Thymus (tissue), 11 donors: ENCODE data around the gene COL6A1. TPM values are rescaled to one million over a fixed set of nuclear protein-coding genes. Genes with fewer than 3 reads are reported as not detected.

Experiments
- DNase-seq, 9 donors: peaks; one replicate each; pipeline ENCODE4 v3.0.0-alpha.2; 2013; ENCODE audit warnings: low spot score in 9 of 9, low read depth in 6 of 9, missing footprints in 1 of 9
- H3K27ac ChIP-seq, 2 donors: one replicate each; pipeline ENCODE4 v1.5.1; 2013; ENCODE audit warnings: control low read depth in 1 of 2, low read depth in 1 of 2, low read length in 1 of 2, mild to moderate bottlenecking in 1 of 2, moderate library complexity in 1 of 2
- H3K27me3 ChIP-seq, 2 donors: one replicate each; pipeline ENCODE4 v1.5.1; 2013; ENCODE audit warnings: low read length in 1 of 2; ENCODE audit not compliant: control insufficient read depth in 2 of 2, insufficient read depth in 1 of 2
- H3K36me3 ChIP-seq, 2 donors: one replicate each; pipeline ENCODE4 v1.5.1; 2013; ENCODE audit warnings: low read length in 1 of 2, mild to moderate bottlenecking in 1 of 2, moderate library complexity in 1 of 2; ENCODE audit not compliant: control insufficient read depth in 2 of 2, insufficient read depth in 2 of 2
- H3K4me1 ChIP-seq, 2 donors: one replicate each; pipeline ENCODE4 v1.5.1; 2013; ENCODE audit warnings: low read length in 2 of 2; ENCODE audit not compliant: control insufficient read depth in 2 of 2, insufficient read depth in 2 of 2
- H3K4me3 ChIP-seq, 2 donors: one replicate each; pipeline ENCODE4 v1.5.1; 2013; ENCODE audit warnings: low read length in 2 of 2, control low read depth in 1 of 2, mild to moderate bottlenecking in 1 of 2
- H3K9me3 ChIP-seq, 2 donors: one replicate each; pipeline ENCODE4 v1.5.1; 2013; ENCODE audit warnings: low read length in 1 of 2, mild to moderate bottlenecking in 1 of 2; ENCODE audit not compliant: control insufficient read depth in 2 of 2, insufficient read depth in 1 of 2
- WGBS: extraction: QIAGEN DNeasy Blood & Tissue Kit; methylation state at CpG from one replicate; pipeline ENCODE4 v1.1.7; 2013; 5-methylcytosine and 5-hydroxymethylcytosine counted together
- polyA plus RNA-seq: library from polyadenylated mRNA; stranded (reverse); fragments of 200-250 nt; gene quantifications from one replicate; pipeline ENCODE4 v1.2.3, GENCODE V29; 2013
- total RNA-seq: library from RNA; stranded (reverse); fragments of 120-200 nt; gene quantifications from one replicate; pipeline ENCODE4 v1.2.4, GENCODE V29; 2013
- donor health status: healthy.

COL6A1 gene
- total and polyA plus RNA-seq, 2 donors, result 39.0 to 115 TPM

GRCh38 chr21:46035809-46036695, 54.5 kb downstream of the COL6A1 start:
- Histone ChIP-seq H3K36me3 (no peaks in the 10 kb centered on the region), H3K27me3 (no peaks in the 10 kb centered on the region), H3K4me3 (no peak overlapping the region), H3K27ac (no peak overlapping the region), H3K9me3 (no peaks in the 10 kb centered on the region), H3K4me1 (no peaks in the 10 kb centered on the region)
- WGBS, result 95% methylated on average over 45 of the region's 45 CpGs
- no peak for DNase-seq

- Histone ChIP-seq H3K4me3 (no peak overlapping the region), H3K36me3 (no peaks in the 10 kb centered on the region), H3K27ac (no peak overlapping the region), H3K27me3 (no peaks in the 10 kb centered on the region), H3K9me3 (no peaks in the 10 kb centered on the region), H3K4me1 (no peaks in the 10 kb centered on the region)
- no peak for DNase-seq
- 97% methylated on average over 30 of the region's 30 CpGs for whole genome bisulfite sequencing
Observed at GRCh38 chr21:46036696-46037330, 55.2 kb downstream of the COL6A1 start.

- Histone ChIP-seq H3K9me3 (no peaks in the 10 kb centered on the region), H3K27ac (no peak overlapping the region), H3K27me3 (no peaks in the 10 kb centered on the region), H3K4me1 (no peaks in the 10 kb centered on the region), H3K36me3 (no peaks in the 10 kb centered on the region), H3K4me3 (no peak overlapping the region)
- DNase-seq, result no peak
- 97% methylated on average over 52 of the region's 52 CpGs for WGBS
Observed at GRCh38 chr21:46037331-46038325, 56.1 kb downstream of the COL6A1 start.

- Histone ChIP-seq H3K4me1 (no peaks in the 10 kb centered on the region), H3K27me3 (no peaks in the 10 kb centered on the region), H3K27ac (no peak overlapping the region), H3K9me3 (no peaks in the 10 kb centered on the region), H3K36me3 (no peaks in the 10 kb centered on the region), H3K4me3 (no peak overlapping the region)
- no peak for DNase-seq
- 96% methylated on average over 24 of the region's 24 CpGs for WGBS
Observed at GRCh38 chr21:46038341-46038829, 56.8 kb downstream of the COL6A1 start.

GRCh38 chr21:46038871-46039397, 57.4 kb downstream of the COL6A1 start:
- 93% methylated on average over 23 of the region's 23 CpGs for WGBS
- no peak overlapping the region for H3K27ac ChIP-seq
- no peaks in the 10 kb centered on the region for H3K27me3 ChIP-seq
- H3K9me3 ChIP-seq, result no peaks in the 10 kb centered on the region
- no peak overlapping the region for H3K4me3 ChIP-seq
- H3K4me1 ChIP-seq, result no peaks in the 10 kb centered on the region
- H3K36me3 ChIP-seq, result no peaks in the 10 kb centered on the region
- DNase-seq, result no peak

GRCh38 chr21:46039891-46040660, 58.5 kb downstream of the COL6A1 start:
- no peaks in the 10 kb centered on the region for H3K4me1 ChIP-seq
- no peak for DNase-seq
- 94% methylated on average over 31 of the region's 31 CpGs for WGBS
- H3K9me3 ChIP-seq, result no peaks in the 10 kb centered on the region
- no peaks in the 10 kb centered on the region for H3K27me3 ChIP-seq
- H3K36me3 ChIP-seq, result no peaks in the 10 kb centered on the region
- H3K27ac ChIP-seq, result no peak overlapping the region
- no peak overlapping the region for H3K4me3 ChIP-seq

GRCh38 chr21:46040707-46041106, 59.1 kb downstream of the COL6A1 start:
- Histone ChIP-seq H3K4me1 (no peaks in the 10 kb centered on the region), H3K27me3 (no peaks in the 10 kb centered on the region), H3K36me3 (no peaks in the 10 kb centered on the region), H3K9me3 (no peaks in the 10 kb centered on the region), H3K4me3 (no peak overlapping the region), H3K27ac (no peak overlapping the region)
- no peak for DNase-seq
- 95% methylated on average over 10 of the region's 10 CpGs for WGBS

GRCh38 chr21:46041183-46041582, 59.6 kb downstream of the COL6A1 start:
- DNase-seq, result no peak
- Histone ChIP-seq H3K36me3 (no peaks in the 10 kb centered on the region), H3K27ac (no peak overlapping the region), H3K4me1 (no peaks in the 10 kb centered on the region), H3K9me3 (no peaks in the 10 kb centered on the region), H3K27me3 (no peaks in the 10 kb centered on the region), H3K4me3 (no peak overlapping the region)
- 96% methylated on average over 10 of the region's 10 CpGs for WGBS
